K562 (cell line): ENCODE measurements around the gene ATF3. TPM values are rescaled to one million over a fixed set of nuclear protein-coding genes. Genes with fewer than 3 reads are reported as not detected.

Experiments
- ATAC-seq: fragments of 200-7000 bp; cut with Tn5 transposase; 3 replicates; pipeline ENCODE4 v1.9.1; 2020; ENCODE audit warnings: moderate library complexity
- BruUV-seq: library from RNA; stranded (reverse); fragments of 400-500 nt; replicated peaks from 2 replicates; lab custom pipeline; 2021; lab: Mats Ljungman, UMichigan
- CTCF ChIA-PET: fragments of 300-600 bp; formaldehyde crosslinking; extraction: SDS; loops from one replicate; lab custom pipeline; 2021; ENCODE audit warnings: low intra/inter-chr PET ratio; lab: Yijun Ruan, JAX
- POLR2A ChIA-PET: fragments of 300-600, 350-650 bp; sonication (Branson Sonifier 250); formaldehyde crosslinking; extraction: SDS; loops from one replicate; lab custom pipeline; 2021; ENCODE audit warnings: antibody characterized with exemption, inconsistent platforms; lab: Yijun Ruan, JAX
- DNase-seq, 4 experiments: peaks; one replicate each; pipeline versions ENCODE4 v3.0.0 to v3.0.0-alpha.2; 2011 to 2018; ENCODE audit warnings: low spot score in 3 of 4, mixed read lengths in 3 of 4; ENCODE audit errors: extremely low read depth in 1 of 4
- FAIRE-seq: peaks from 2 replicates; lab custom pipeline; 2011; peaks lifted over from hg19 to GRCh38; lab: Jason Lieb, UNC
- H2AFZ ChIP-seq: 2 replicates; pipeline ENCODE4 v1.6.0; 2011; ENCODE audit warnings: low read depth, low read length, control low read depth, inconsistent platforms
- H3K27ac ChIP-seq: fragments of 200-600 bp; 3 replicates; pipeline ENCODE4 v1.8.0; 2011; ENCODE audit warnings: low read depth, mild to moderate bottlenecking, control low read depth, inconsistent platforms, low read length, moderate library complexity, mixed read lengths; ENCODE audit errors: extremely low read depth
- H3K27me3 ChIP-seq, 2 experiments: fragments of 300-600 bp in 1 of 2; 2 replicates in 1 of 2; 3 replicates in 1 of 2; pipeline versions ENCODE4 v1.6.0 to v1.8.0; 2011; ENCODE audit warnings: inconsistent platforms in 2 of 2, low read length in 2 of 2, mild to moderate bottlenecking in 1 of 2, mixed read lengths in 1 of 2, moderate library complexity in 1 of 2; ENCODE audit not compliant: control insufficient read depth in 2 of 2, insufficient read depth in 2 of 2
- H3K36me3 ChIP-seq: fragments of 300-600 bp; 3 replicates; pipeline ENCODE4 v1.8.0; 2011; ENCODE audit warnings: mild to moderate bottlenecking, low read length, inconsistent platforms; ENCODE audit not compliant: control insufficient read depth, insufficient read depth
- H3K4me1 ChIP-seq, 2 experiments: fragments of 200-600 bp in 1 of 2; replicated peaks in 1 of 2; 2 replicates in 1 of 2; 3 replicates in 1 of 2; pipeline versions ENCODE4 v1.5.1 to v1.8.0; 2011; ENCODE audit warnings: inconsistent platforms in 2 of 2, low read length in 2 of 2, mild to moderate bottlenecking in 1 of 2, mixed read lengths in 1 of 2, moderate library complexity in 1 of 2; ENCODE audit not compliant: control insufficient read depth in 2 of 2, insufficient read depth in 2 of 2
- H3K4me2 ChIP-seq: 2 replicates; pipeline ENCODE4 v1.6.1; 2011; ENCODE audit warnings: low read length, control low read depth, inconsistent platforms, mixed read lengths; ENCODE audit not compliant: insufficient read depth
- H3K4me3 ChIP-seq: fragments of 200-600 bp; sonication (generic), shearing (Covaris generic); 2 replicates; pipeline ENCODE4 v1.5.1; 2016; ENCODE audit warnings: control low read depth, inconsistent platforms
- H3K79me2 ChIP-seq: fragments of 200-600 bp; 3 replicates; pipeline ENCODE4 v1.8.0; 2011; ENCODE audit warnings: low read length, inconsistent platforms; ENCODE audit not compliant: control insufficient read depth, insufficient read depth
- H3K9ac ChIP-seq, 2 experiments: 2 replicates each; pipeline versions ENCODE4 v1.6.0 to v1.6.1; 2011; ENCODE audit warnings: low read depth in 2 of 2, low read length in 2 of 2, control low read depth in 1 of 2, inconsistent platforms in 1 of 2, mild to moderate bottlenecking in 1 of 2, mixed read lengths in 1 of 2; ENCODE audit not compliant: insufficient read depth in 1 of 2
- H3K9me1 ChIP-seq: one replicate; pipeline ENCODE4 v1.6.0; 2011; ENCODE audit warnings: inconsistent platforms, mild to moderate bottlenecking, low read length, moderate library complexity; ENCODE audit not compliant: control insufficient read depth, insufficient read depth
- H3K9me3 ChIP-seq: replicated peaks from 2 replicates; pipeline ENCODE4 v1.5.1; 2011; ENCODE audit warnings: low read depth, low read length, inconsistent platforms; ENCODE audit not compliant: control insufficient read depth, insufficient read depth
- H4K20me1 ChIP-seq: replicated peaks from 2 replicates; pipeline ENCODE4 v1.6.1; 2011; ENCODE audit warnings: low read length, inconsistent platforms, mixed read lengths; ENCODE audit not compliant: control insufficient read depth, insufficient read depth
- FUS ChIP-seq: fragments of 200-400 bp; formaldehyde crosslinking; optimal IDR thresholded peaks from 2 replicates; pipeline ENCODE3; 2017; ENCODE audit warnings: low read depth, low read length
- HDAC1 ChIP-seq, 2 experiments: fragments of 450-650 bp; IDR thresholded peaks; 2 replicates each; pipeline ENCODE4 v1.6.1; 2016 to 2017; ENCODE audit warnings: inconsistent platforms in 1 of 2, mild to moderate bottlenecking in 1 of 2, moderate library complexity in 1 of 2
- MCM3 ChIP-seq: fragments of 450-650 bp; IDR thresholded peaks from 2 replicates; pipeline ENCODE4 v1.6.1; 2016
- NRF1 ChIP-seq, 2 experiments: fragments of 450-650 bp; IDR thresholded peaks in 1 of 2; conservative IDR thresholded peaks in 1 of 2; 2 replicates each; pipeline ENCODE4 v1.6.1; 2014; ENCODE audit warnings: mild to moderate bottlenecking in 2 of 2
- POLR2B ChIP-seq: fragments of 450-650 bp; IDR thresholded peaks from 2 replicates; pipeline ENCODE4 v1.6.1; 2018; ENCODE audit warnings: low read depth; ENCODE audit not compliant: partially characterized antibody
- RFX1 ChIP-seq: fragments of 450-650 bp; IDR thresholded peaks from 2 replicates; pipeline ENCODE4 v1.6.1; 2016; ENCODE audit warnings: mild to moderate bottlenecking, moderate library complexity
- SLC30A9 ChIP-seq: fragments of 250-450 bp; sonication (Bioruptor Pico); IDR thresholded peaks from 2 replicates; pipeline ENCODE4 v1.8.0; 2022; ENCODE audit warnings: mild to moderate bottlenecking, moderate library complexity
- SRSF1 ChIP-seq: fragments of 200-400 bp; formaldehyde crosslinking; IDR thresholded peaks from 2 replicates; pipeline ENCODE4 v1.6.1; 2017; ENCODE audit warnings: mild to moderate bottlenecking, low read depth, low read length, moderate library complexity
- ZNF511 ChIP-seq: sonication (generic); formaldehyde crosslinking; IDR thresholded peaks from 2 replicates; pipeline ENCODE4 v1.8.0; 2022; ENCODE audit warnings: mild to moderate bottlenecking, missing genetic modification reagents
- WGBS: fragments of 100-300 bp; shearing (Covaris generic); methylation state at CpG from one replicate; pipeline ENCODE4 v1.1.6; 2016; ENCODE audit warnings: low coverage, mixed read lengths; ENCODE audit not compliant: insufficient coverage; ENCODE audit errors: missing lambda C conversion rate; 5-methylcytosine and 5-hydroxymethylcytosine counted together
- in situ Hi-C: fragments of 300-500 bp; cut with MboI; formaldehyde crosslinking; loops from 4 replicates; pipeline ENCODE4 v1.15.0; 2018; ENCODE audit warnings: inconsistent platforms, mixed read lengths
- intact Hi-C: fragments of 100-400 bp; cut with micrococcal nuclease; formaldehyde crosslinking; loops from 2 replicates; pipeline ENCODE4 v1.14.2; 2022
- polyA plus RNA-seq, 8 experiments: library from polyadenylated mRNA; depleted of rRNA in 4 of 8; stranded (reverse) in 5 of 8; unstranded in 3 of 8; fragments of >200 nt; fragmentation: Nextera tagmentation in 2 of 8; fragmentation: Illumina TruSeq in 1 of 8; extraction: Ambion mirVana in 2 of 8; extraction: Trizol in 1 of 8; gene quantifications; 2 replicates each; pipeline versions ENCODE4 v1.2.1 to v1.2.3, GENCODE V29; 2011 to 2014; ENCODE audit warnings: inconsistent platforms in 1 of 8, missing spikeins in 1 of 8
- total RNA-seq, 7 experiments: library from RNA; depleted of rRNA in 6 of 7; stranded (reverse); fragments of >200 nt in 6 of 7; fragmentation: Illumina TruSeq in 2 of 7; extraction: Trizol in 2 of 7; gene quantifications; 2 replicates each; pipeline versions ENCODE4 v1.2.1 to v1.2.3, GENCODE V29; 2011 to 2021; ENCODE audit warnings: low replicate concordance in 1 of 7

Gene ATF3
- total and polyA plus RNA-seq, 9 of the 15 experiments (the other 6 are each of a cell fraction or from before 2014, with no cell fraction given): 3.5 to 28.2 (median 19.8) TPM

GRCh38 chr1:212625781-212626450 is 17.4 kb downstream of the ATF3 start:
- WGBS: under 1% methylated on average over 19 of the region's 19 CpGs
- POLR2A ChIA-PET: interaction anchor here (0.7 to 3.7 kb wide), 5 partner anchors 9 to 170 kb away, joined by 3 to 22 read pairs (median 4); partner anchors contain the start of gene ATF3
- TF ChIP-seq HDAC1 (IDR thresholded peaks at IDR 0.05): no peak
- no peak for TF ChIP-seq ZNF511 (CRISPR knock-in tag)
- no peak for TF ChIP-seq SRSF1
- TF ChIP-seq POLR2B: no peak
- no peak; the same call in 1 of the 2 replicates for TF ChIP-seq MCM3
- TF ChIP-seq SLC30A9 (CRISPR knock-in tag): no peak
- peak; percentile 14 to 31; a peak in 1 of 4 replicates for TF ChIP-seq NRF1 (conservative IDR thresholded peaks at IDR 0.05 in 1 of 2, IDR thresholded peaks at IDR 0.05 in 1 of 2)
- TF ChIP-seq RFX1: no peak
- TF ChIP-seq FUS: no peak
- TF ChIP-seq, all 486 proteins: peak for 1
- no peaks in the 10 kb centered on the region for H3K79me2 ChIP-seq
- H3K9me3 ChIP-seq: no peaks in the 10 kb centered on the region
- no peak overlapping the region for H3K27ac ChIP-seq
- no peak for FAIRE-seq
- H4K20me1 ChIP-seq: peaks cover under 1% of the 10 kb centered on the region; the same call in 1 of the 2 replicates
- BruUV-seq: no TSS peak
- H3K4me1 ChIP-seq: peaks cover 0 to 4% of the 10 kb centered on the region in 2 experiments; a peak in 1 of 5 replicates
- H3K9ac ChIP-seq: peak overlapping the region in 1 of 2 experiments; percentile 1; a peak in 1 of 4 replicates
- in situ Hi-C loops (no loop called here), intact Hi-C loops (no loop called here)
- no peaks in the 10 kb centered on the region for H3K9me1 ChIP-seq
- H2AFZ ChIP-seq: no peak overlapping the region
- no peaks in the 10 kb centered on the region for H3K36me3 ChIP-seq
- peak overlapping the region; percentile 13; the same call in 1 of the 2 replicates for H3K4me2 ChIP-seq
- no peak overlapping the region for H3K4me3 ChIP-seq
- CTCF ChIA-PET: no interaction called here
- no peak for DNase-seq
- ATAC-seq: no peak
- H3K27me3 ChIP-seq: peaks cover 55 to 61% of the 10 kb centered on the region in 2 experiments
